ENCODE data around the gene CYFIP2.

CYFIP2 gene

DNA sequence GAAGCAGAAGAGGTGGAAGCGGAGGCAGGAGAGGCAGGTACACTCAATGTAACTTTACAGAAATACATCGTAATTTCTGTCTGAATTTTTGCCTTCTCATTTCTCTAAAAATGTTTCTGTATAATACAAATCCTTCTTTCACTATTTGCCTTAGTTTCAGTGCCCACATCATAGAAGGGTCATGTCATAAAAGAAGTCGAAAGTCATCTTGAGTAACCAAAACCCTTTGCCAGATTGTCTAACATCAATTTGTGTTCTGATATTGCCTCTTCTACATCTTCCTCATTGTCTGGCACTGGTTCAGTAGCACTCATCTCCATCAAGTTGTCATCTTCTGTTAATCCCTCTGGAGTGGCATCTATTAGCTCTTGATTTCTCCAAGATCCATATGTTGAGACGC lies 6.2 kb upstream of the CYFIP2 start:
- DNase-seq: no peak

DNA sequence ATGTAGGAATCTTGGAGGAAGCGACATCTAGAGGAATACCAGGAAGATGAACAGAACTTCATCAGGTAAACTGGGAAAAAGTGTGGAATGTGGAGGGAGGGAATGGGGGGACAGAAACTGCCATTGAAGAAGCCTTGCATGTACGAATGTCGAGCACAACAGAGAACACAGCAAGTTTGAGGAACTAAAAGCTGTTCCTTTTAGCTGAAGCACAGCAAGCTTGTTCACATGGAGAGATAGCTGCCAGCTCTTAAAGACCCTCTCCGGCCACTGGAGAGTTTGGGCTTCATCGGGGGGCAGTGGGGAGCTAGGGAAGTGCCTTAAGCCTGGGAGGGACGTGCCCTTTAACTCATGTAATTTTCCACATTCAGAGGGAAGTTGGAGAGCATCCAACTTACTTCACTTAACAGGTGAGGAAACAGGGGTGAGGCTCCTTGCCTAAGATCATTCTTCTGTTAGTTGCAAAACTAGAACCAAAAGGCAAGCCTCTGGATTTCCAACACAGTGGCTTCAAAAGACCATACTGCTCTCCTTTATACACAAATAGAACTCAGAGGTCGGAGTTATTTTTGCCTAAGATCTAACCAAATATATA lies 2.3 kb upstream of the CYFIP2 start:
- no peak for DNase-seq

DNA sequence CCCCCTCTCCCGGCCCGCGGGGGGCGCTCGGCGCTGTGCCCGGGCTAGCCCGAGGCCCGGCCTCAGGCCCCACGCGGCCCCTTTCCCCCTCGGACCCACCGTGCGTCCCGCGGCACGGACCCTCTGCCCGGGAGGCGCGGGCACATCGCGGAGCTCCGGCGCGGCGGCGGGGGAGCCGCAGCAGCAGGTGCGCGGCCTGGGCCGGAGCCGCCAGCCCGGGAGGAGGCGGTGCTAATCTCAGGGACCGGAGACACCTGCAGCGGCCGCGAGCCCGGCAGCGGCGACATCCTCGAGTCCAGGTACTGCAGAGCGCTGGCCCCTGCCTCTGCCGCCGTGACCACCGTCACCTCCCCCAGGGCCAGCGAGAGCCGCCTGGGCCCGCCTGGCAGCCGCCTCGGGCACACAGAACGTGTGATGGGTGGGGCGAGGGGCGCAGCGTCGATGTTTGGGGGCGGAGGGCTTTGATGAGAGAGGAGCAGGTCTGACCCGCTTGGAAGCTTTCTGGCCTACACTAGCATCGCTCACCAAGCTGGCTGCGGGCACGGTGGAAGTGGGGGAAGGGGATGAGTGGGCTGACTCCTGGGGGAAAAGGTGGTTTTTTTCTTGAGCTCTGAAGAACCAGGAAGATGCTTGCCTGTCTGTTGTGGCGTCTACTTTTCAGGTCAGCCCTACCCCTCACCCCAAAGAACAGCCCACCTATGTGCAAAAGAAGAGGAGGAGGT lies 524 bp downstream of the CYFIP2 start:
- no peak for DNase-seq

DNA sequence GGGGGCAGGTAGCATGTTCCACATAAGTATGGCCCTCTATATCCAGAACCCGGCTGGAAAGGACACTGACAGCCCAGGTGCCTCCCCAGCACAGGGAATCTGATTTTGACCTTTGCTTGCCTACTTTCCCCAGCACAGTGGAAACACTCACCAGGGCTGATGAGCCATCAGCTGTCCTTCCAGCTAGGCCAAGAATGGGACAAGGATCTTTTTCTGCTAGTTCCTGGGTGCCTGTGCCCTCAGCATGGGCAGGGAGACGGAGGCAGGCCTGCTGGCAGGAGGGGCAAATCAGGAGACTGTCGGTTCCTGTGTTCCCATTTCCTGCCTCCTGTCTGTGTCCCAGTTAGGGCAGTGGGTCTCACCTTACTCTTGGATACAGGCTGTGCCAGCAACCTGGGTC lies 1.1 kb downstream of the CYFIP2 start:
- no peak for DNase-seq

DNA sequence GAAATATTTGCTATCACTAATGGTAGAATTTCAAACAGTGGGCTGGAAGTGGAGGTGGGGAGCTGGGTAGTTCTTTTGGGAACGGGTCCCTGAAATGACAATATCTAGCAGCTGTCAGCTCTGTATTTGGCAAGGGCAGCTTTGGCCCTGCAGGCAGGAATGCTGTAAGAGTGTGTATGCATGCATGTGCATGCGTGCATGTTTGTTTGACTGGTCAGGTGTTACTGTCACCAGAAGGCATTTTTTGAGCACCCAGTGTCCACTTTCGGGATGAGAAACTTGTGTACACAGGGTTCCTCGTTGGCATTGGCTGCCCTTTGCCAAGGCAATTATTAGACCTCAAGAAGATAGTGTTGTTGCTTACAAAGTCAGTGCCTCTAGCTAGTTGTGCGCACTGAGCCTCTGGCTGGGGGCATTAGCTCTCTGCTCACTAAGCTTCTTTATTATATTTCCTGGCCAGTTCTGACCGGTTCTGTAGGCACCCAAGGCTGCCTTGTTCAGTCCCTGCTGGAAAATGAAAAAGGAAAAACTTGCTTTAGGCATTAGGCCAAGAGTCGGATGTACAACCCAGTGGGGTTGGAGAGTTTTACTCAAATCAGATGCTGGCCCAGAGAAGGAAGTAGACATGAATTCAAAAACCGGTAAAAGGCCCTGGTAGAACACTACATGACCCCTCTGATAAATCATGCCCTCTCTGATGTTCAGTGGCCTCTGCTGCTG lies 2.0 kb downstream of the CYFIP2 start:
- DNase-seq: no peak

DNA sequence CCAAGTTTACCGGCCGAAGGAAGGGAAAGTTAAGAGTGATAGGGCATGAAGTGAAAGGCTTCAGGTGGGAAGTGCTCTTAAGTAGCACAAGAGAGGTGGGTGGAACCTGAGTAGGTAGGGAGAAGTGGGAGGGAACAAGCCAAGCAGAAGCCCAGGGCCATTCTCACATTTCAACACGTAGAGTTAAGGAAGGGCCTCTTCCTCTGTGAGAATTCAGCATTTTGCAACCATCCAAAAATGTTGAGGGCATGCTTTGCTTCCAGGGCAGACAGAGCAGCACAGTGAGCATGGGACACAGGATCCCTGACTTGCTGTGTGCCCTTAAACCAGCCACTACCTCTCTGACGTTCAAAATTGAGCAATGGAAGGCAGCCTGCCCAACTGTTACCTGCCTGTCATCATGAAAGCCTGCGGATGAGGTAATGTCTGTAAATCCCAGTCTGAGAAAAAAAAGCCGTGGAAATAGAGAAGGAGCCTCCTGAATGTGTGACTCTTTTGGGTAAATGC lies 3.3 kb downstream of the CYFIP2 start:
- no peak for DNase-seq

DNA sequence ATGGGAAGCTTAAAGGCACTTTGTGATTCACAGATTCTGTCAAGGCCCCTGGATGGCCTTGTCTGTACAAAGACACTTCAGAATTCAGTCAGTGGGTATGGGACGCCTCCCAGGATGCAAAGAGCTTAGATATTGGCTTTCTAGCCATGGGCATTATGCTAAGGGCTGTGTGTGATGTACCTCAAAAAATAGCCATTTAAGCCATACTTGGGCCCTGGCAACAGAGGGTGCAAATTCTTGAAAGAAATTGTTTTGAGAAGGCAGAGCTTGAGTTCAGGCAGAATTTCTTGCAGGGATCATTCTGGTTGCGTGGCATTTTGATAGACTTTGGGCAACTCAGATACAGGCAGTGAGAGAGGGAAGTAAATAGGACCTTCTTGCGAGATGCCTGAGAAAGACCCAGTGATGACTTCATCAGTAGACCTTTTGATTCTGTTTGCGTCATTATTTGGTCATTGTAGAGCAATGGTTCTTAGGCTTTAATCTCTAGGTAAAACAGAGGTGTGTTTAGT lies 3.9 kb downstream of the CYFIP2 start:
- no peak for DNase-seq

DNA sequence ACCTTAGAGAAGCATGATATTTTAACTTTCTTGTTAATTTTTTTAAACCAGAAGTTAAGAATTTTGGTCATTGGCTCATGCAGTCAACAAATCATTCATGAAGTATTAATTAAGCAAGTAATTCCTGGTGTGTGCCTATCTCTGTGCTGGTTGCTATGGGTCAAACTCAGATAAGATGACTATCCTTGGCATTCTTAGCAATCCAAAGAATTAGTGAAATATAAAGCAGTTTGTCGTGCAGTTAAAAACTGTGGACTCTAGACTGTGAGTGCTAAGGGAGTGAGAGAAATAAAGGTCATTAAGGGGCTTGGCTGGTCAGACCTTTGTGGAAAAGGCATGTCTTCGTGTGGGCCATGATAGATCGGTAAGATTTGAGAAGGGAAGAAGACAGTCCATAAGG lies 4.8 kb downstream of the CYFIP2 start:
- no peak for DNase-seq

DNA sequence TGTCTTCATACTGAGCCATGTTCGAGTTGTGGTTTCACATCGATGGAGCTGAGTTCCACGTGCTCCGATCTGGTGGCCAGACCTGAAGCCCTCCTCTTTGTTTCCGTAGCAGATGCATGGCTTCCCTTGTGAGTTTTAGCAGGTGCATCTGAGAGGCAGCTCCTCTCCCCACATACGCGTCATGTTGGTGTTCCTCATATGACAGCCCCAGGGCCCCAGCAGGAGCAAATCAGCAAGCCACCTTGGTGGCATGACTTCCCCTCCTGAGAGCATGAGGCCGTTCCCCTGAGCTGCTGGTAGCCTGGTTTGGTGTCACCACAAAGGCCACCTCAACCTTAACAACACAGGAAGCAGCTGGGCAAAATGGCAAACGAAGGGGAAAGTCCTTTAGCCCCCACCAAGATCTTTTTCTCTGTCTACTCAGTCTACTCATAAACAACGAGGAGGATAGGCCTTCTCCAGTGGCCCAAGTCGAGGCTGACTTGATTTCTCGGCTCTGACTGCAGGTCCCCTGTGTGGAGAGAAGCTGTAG lies 5.9 kb downstream of the CYFIP2 start:
- DNase-seq: no peak

DNA sequence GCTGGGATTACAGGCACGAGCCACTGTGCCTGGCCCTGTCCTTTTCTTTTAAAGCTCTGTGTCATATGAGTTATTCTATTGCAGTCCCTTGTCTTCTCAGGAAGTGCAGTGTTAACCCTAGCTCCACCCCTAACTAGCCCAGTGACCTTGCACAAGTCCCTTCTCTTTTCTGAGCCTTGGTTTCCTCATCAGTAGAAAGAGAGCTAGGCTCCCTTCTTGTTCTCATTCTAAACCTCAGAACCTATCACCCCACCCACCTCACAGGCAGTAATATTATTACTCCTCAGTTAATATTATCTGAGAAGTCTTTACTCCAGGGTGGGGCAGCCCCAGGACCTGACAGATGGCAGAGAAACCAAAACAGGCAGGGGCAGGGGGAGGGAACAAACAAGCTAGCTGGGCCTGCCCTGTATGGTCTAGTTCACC lies 7.2 kb downstream of the CYFIP2 start:
- no peak for DNase-seq

DNA sequence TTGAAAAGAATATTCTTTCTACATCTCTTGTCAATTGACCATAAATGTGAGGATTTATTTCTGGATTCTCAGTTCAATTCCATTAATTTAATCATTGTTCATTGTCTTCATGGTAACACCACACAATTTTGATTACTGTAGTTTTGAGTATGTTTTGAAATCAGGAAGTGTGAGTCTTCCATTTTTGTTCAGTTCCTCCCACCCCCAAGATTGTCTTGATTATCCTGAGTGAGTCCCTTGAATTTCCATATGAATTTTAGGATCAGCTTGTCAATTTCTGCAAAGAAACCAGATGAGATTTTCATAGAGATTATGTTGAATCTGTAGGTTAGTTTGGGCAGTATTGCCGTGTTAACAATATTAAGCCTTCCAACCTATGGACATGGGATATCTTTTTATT lies 9.5 kb downstream of the CYFIP2 start:
- no peak for DNase-seq

DNA sequence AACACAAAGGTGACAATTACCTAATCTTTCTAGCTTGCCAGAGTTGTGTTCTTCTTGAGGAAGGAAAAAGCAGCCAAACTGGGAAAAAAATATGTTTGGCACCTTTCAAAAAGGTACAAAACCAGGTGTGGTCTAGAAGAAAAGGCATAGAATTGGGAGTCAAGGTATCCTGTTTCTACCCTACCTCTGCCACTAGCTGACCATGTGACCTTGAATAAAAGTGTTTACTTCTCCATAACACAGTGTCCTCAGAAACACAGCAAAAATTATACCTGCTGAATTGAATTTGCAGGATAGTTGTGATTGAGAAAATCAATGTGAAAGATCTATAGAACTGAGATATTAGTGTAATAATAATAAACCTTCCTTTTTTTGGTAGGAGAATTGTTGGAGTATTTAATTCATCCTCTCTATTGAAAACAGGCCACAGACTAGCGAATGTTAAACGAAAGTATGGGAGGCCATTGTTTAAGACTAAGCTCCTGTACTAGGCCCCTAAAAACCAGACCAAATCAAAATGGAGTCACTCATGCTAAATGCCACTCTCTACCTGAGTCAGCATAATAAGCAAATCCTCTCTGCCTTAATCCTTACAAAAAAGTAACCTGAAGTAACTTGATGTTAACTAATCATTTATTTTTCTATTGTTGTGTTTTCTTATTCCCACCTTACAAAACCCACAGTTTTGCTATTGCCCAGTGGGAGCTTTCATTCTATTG lies 12.6 kb downstream of the CYFIP2 start:
- DNase-seq: no peak

DNA sequence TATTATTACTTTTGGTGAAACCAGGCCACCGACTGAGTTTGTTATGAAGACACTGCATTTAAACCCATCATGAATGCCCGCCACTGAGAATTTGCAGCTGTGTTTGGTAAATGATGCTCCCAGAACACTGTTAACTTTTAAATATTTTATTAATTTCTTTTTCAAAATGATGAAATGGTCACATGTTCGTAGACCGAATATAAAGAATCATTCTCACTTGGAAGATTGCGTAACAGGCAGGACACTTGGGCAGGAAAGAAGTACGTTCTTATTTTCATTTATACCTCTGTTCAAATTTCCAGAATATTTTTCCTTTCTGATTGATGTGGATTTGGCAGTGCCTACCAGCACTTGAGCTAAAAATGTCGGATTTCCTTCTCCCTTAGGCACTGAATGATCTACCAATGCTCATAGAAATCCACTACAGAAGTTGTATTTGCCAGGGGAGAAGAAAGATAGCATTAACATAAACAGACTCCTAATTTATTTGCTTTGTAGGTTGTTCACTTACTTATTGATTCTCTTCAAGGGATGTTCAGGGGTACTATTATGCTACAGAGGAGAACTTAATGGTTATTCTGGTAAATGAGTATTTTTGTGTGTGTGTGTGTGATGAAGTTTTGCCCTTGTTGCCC lies 13.8 kb downstream of the CYFIP2 start:
- DNase-seq: no peak

DNA sequence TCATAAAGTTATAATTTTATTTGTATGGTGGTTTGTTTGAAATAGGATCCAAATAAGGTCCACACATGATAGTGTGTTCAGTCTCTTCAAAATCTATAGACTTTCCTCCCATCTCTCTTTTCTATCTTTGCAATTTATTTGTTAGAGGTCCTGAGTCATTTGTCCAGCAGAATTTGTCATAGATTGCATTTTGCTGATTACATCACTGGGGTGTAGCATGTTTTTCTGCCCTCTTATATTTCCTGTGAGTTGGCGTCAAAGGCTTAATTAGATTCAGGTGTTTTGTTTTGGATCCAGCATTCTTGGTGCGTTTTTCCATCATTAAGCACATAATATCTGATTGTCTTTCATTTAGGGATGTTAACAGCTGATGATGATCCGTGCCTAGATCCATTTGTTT lies 15.0 kb downstream of the CYFIP2 start:
- no peak for DNase-seq

DNA sequence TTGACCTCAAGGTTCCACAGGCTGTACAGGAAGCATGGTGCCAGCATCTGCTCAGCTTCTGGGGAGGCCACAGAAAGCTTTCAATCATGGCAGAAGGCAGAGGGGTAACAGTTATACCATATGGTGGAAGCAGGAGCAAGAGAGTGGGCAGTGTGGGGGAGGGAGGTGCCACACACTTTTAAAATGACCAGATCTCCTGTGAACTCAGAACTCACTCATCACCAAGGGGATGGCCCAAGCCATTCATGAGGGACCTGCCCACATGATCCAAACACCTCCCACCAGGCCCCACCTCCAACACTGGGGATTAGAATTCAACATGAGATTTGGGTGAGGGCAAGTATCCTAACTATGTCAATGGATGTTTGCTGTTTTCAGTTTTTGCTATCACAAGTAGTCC lies 16.2 kb downstream of the CYFIP2 start:
- no peak for DNase-seq

DNA sequence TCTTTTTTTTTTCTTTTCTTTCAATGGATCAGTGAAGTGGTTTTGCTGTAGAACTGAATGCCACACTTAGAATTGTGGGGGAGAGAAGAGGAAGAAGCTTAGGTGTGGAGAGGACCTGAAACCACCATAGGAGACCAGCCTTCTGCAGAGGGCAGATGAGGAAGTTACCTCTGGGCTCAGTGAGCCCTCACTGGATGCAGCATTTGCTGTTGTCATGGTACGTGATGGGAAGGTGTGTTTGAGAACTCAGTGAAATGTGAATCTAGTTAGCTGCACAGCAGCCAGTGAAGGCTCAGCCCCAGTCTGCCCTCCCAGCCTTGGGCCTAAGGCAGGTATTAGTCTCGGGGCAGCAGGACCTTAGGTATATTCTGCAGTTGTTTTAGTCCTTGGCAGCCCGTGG lies 17.5 kb downstream of the CYFIP2 start:
- no peak for DNase-seq

DNA sequence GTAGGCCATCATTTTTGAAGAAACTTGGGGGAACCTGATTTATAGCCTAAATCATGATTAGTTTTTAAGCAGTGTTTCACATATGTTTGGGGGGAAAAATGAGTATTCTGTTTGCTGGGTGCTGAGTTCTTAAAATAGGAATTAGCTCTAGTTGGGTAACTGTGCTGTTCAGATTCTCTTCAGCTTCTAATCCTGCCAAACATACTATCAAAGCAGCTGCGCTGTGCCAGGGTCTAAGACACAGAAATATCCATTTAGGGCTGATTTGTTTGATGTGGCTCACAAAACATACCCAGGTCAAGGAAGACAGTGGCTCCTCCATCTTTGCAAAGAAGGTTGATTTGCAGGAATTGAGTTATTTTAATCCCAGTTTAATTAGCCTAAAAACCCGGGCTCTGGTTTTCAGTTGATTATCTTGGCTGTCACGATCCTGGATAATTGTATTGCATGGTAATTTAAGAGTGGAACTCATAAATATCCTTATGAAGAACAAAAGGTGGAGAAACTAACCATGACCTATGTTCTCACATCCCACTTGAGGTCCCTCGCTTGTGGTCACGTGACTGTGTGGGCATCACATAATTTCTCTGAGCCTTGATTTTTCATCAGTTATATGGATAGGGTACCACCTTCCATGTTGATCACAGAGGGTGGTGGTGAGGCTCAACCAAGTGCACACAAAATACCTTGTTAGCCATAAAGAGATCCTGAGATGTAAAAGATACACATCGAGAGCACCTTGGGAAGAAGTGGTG lies 18.7 kb downstream of the CYFIP2 start:
- DNase-seq: no peak

DNA sequence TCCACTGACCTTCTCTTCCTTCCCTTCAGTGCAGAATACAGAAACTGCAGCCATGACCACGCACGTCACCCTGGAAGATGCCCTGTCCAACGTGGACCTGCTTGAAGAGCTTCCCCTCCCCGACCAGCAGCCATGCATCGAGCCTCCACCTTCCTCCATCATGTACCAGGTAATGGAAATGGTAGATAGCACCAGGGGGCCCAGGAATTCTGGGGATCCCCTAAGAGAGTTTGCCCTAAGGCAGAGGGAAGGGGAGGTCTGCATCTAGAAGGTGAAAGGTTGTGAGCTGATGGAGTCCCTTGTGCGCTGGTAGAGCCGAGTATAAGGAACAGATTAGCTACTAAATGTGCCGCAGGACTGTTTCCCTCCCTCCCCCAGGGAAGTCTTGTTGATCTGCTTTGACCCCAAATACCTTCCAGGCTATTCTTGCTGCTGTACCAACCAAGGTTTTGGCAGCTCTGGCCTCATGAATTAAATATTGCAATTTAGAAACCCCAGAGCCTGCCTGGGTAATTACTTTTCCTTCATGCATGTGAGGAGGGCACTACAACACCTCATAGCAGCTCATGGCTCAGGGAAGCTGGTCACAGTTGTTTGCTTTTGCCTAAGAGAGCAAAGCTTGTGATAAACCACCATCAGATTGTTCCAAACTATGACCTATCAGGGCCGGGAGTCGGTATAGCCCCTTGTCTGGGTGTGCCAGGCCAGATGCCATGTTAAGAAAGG lies 19.6 kb downstream of the CYFIP2 start:
- DNase-seq: no peak

DNA sequence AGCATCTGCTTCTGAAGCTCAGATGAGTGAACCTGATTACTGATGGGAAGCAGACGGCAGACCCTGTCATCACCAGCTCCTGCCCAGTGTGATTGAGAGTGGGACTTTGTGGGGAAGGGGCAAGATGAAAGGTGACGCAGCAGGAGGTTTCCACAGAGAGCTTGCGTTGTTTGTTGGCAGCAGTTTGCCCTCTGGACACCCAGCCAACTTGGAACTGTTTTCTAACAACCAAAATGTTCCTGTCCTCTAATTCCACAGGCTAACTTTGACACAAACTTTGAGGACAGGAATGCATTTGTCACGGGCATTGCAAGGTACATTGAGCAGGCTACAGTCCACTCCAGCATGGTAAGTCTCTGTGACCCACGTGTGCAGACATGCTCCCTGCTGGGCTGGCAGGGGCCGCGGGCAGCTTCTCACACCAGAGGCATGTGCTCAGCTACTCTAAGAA lies 20.9 kb downstream of the CYFIP2 start:
- no peak for DNase-seq

DNA sequence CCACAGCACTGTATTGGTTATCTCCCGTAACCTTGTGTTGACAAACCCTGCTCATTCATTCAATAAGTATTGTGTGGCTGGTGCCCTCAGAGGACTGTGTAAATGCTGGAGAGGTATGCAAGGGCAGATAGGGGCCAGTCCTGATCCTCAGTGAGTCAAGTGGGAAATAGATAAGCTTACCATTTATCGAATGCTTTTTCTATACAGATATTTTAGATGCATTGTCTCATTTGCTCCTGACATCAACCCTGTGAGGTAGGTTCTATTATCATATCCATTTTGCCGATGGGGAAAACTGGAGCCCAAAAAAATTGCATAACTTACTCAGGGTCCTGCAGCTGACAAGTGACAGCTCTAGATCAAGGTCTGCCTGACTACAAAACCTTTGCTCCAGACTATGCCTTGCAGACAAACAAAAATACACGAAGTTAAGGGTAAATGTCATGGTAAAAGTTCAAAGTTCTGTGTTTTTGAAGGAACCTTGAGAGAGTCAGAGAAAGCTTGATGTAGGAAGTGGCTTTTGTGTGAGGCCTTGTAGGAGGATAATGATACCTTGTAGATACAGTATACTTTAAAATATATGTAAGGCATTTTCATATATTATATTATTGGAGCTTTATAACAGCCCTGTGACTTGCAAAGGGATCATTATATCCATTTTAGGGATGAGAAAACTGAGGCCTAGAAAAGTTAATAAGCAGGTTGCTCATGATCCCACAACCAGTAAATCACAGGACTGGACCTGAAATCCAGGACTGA lies 22.7 kb downstream of the CYFIP2 start:
- no peak for DNase-seq
